Measurements from ENCODE around the gene MAPK12. TPM values are rescaled to one million over a fixed set of nuclear protein-coding genes. Genes with fewer than 3 reads are reported as not detected.

The MAPK12 gene
- total and polyA plus RNA-seq, 10 donors = 3.9 to 11.6 (median 7.9) TPM

DNA sequence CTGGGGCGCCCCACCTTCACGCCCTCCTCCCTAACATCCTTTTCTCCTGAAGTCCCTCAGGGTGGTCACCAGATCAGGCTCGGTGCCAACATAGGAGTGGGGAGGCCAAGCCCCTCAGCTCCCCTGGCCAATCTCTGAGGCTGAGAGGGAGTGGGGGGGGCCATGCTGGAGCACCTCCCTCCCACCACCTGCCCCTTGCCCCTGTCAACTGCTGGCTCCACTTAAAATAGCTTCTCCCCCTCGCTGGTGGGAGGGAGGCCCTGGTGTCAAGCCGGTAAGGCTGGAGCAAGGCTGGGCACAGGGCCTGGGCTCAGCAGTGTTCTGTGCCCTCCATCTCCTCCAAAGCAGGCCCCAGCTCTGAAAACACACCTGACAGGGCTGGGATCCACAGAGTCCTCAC, 41.1 kb upstream of the MAPK12 start:
- Histone ChIP-seq H3K27me3 (replicated peaks in 1 of 7) (peaks cover 0 to 75% (median 9%) of the 10 kb centered on the region in 7 donors), H3K4me3 (peak overlapping the region in 2 of 8 donors; percentile 91), H3K27ac (peak overlapping the region in 7 of 8 donors; percentile 36 to 96 (median 92)), H3K4me1 (peaks cover 78 to 96% (median 95%) of the 10 kb centered on the region in 6 donors), H3K9me3 (no peaks in the 10 kb centered on the region), H3K36me3 (peaks cover 0 to 24% (median 0%) of the 10 kb centered on the region in 6 donors)
- intact Hi-C loops (cut with DNase I; ENCODE audit: low total_unique reads) = no loop called here
- TF ChIP-seq POLR2AphosphoS5 (IDR thresholded peaks at IDR 0.05) (peak in 1 of 3 donors; percentile 6), POLR2A (IDR thresholded peaks at IDR 0.05) (no peak)
- WGBS, 5 donors = 38 to 75% (median 56%) methylated on average over 4 to 5 of the region's 5 CpGs
- no peak for DNase-seq

DNA sequence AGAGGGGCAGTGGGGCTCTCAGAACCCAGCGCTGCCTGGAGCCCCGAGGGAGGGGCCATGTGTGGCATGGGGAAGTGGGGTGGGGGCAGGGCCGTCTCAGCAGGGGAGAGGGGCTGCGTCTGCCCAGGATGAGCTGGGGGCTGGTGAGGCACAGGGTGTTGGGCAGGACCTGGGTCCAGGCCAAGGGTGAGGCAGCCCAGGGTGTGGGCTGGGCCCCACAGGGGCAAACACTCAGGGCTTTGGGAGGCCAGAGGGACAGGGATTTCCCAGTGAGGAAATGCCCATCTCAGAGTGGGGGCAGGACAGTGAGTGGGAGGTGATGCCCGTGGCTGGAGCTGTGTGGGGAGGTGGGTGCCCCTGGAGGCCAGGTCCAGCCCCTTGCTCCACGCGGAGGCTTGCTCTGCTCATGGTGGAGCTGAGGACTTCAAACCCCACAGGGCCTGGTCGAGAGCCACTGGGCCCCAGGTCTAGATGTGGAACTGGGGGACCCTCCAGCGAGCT, 40.6 kb upstream of the MAPK12 start:
- 23 to 53% (median 33%) methylated on average over 7 to 9 of the region's 9 CpGs for WGBS, 5 donors
- DNase-seq = no peak
- peak overlapping the region; percentile 17 to 96 (median 92) for H3K27ac ChIP-seq
- H3K9me3 ChIP-seq = no peaks in the 10 kb centered on the region
- peaks cover 80 to 100% (median 98%) of the 10 kb centered on the region in 6 donors for H3K4me1 ChIP-seq
- TF ChIP-seq POLR2AphosphoS5 (IDR thresholded peaks at IDR 0.05) (peak in 2 of 3 donors; percentile 32 to 43), POLR2A (IDR thresholded peaks at IDR 0.05) (no peak)
- peak overlapping the region in 4 of 8 donors; percentile 3 to 91 (median 50) for H3K4me3 ChIP-seq
- intact Hi-C loops (cut with DNase I; ENCODE audit: low total_unique reads) = no loop called here
- H3K27me3 ChIP-seq (replicated peaks in 1 of 7) = peaks cover 0 to 75% (median 9%) of the 10 kb centered on the region in 7 donors
- peaks cover 0 to 24% (median 0%) of the 10 kb centered on the region in 6 donors for H3K36me3 ChIP-seq

DNA sequence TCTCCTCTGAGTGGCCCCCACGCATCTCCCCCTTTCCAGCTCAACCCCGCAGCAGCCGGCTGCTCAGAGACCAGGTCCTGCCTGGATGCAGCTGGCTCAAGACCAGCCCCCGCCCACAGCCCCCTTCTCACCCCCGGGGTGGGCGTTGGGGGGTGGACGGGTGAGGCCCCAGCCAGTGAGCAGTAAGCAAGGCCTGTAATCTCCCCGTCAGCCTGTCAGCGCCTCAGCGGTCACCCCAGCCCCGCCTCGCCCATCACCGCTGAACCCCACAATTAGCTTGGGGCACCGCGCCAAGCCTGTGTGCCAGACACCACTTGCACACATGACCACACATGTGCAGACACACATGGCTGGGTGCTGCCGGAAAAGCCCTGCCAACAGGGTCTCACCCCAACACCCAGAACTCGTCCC, 40.1 kb upstream of the MAPK12 start:
- Histone ChIP-seq H3K9me3 (no peaks in the 10 kb centered on the region), H3K27me3 (replicated peaks in 1 of 7) (peaks cover 0 to 72% (median 9%) of the 10 kb centered on the region in 7 donors), H3K36me3 (peaks cover 0 to 24% (median 0%) of the 10 kb centered on the region in 6 donors), H3K4me1 (peaks cover 80 to 100% (median 98%) of the 10 kb centered on the region in 6 donors), H3K4me3 (peak overlapping the region in 5 of 8 donors; percentile 3 to 91 (median 30)), H3K27ac (peak overlapping the region; percentile 17 to 96 (median 92))
- DNase-seq = no peak
- TF ChIP-seq POLR2A (IDR thresholded peaks at IDR 0.05) = no peak
- TF ChIP-seq, protein P1, sequence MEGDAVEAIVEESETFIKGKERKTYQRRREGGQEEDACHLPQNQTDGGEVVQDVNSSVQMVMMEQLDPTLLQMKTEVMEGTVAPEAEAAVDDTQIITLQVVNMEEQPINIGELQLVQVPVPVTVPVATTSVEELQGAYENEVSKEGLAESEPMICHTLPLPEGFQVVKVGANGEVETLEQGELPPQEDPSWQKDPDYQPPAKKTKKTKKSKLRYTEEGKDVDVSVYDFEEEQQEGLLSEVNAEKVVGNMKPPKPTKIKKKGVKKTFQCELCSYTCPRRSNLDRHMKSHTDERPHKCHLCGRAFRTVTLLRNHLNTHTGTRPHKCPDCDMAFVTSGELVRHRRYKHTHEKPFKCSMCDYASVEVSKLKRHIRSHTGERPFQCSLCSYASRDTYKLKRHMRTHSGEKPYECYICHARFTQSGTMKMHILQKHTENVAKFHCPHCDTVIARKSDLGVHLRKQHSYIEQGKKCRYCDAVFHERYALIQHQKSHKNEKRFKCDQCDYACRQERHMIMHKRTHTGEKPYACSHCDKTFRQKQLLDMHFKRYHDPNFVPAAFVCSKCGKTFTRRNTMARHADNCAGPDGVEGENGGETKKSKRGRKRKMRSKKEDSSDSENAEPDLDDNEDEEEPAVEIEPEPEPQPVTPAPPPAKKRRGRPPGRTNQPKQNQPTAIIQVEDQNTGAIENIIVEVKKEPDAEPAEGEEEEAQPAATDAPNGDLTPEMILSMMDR (IDR thresholded peaks at IDR 0.05 in 8 of 11, conservative IDR thresholded peaks at IDR 0.05 in 3 of 11) = no peak
- peak in 2 of 3 donors; percentile 35 to 39 for TF ChIP-seq POLR2AphosphoS5 (IDR thresholded peaks at IDR 0.05)
- 25 to 51% (median 45%) methylated on average over 6 to 17 of the region's 17 CpGs for WGBS, 5 donors
- intact Hi-C loops (cut with DNase I; ENCODE audit: low total_unique reads) = no loop called here

DNA sequence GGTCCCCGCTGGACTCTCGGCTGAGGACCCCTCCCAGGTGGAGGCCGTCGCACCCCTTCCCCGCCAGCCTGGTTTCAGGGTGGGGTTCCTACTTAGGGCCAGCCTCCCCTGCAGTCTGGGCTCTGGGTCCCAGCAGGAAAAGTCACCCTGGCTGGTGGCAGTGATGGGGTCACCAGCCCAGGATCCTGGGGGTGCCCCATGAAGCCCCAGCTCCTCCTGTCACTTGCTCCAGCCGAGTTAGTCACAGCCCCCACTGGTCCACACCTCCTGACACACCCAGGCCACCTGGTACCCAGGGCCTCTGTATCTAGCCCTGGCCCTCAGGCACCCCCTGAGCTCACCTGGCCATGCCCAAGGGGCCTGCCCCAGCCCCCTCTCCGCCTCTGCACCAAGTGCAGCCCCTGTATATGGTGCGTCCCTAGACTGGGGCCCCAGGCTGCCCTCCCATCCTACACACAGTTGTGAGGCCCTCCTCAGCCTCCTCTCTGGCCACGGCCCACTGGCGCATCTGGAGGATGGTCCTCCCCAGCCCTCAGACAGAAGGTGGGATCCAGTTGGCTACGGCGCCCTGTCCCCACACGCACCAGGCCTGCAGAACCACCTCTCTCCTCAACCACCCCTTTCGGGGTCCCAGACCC, 39.3 kb upstream of the MAPK12 start:
- WGBS, 5 donors = 54 to 78% (median 74%) methylated on average over 9 to 14 of the region's 14 CpGs
- TF ChIP-seq POLR2AphosphoS5 (IDR thresholded peaks at IDR 0.05) = peak in 1 of 3 donors; percentile 9
- TF ChIP-seq, protein P1 (IDR thresholded peaks at IDR 0.05 in 8 of 11, conservative IDR thresholded peaks at IDR 0.05 in 3 of 11) = no peak
- intact Hi-C loops (cut with DNase I; ENCODE audit: low total_unique reads) = no loop called here
- no peak for DNase-seq
- peaks cover 79 to 100% (median 96%) of the 10 kb centered on the region in 6 donors for H3K4me1 ChIP-seq
- no peaks in the 10 kb centered on the region for H3K9me3 ChIP-seq
- H3K4me3 ChIP-seq = peak overlapping the region in 7 of 8 donors; percentile 30 to 91 (median 33)
- peaks cover 0 to 24% (median 0%) of the 10 kb centered on the region in 6 donors for H3K36me3 ChIP-seq
- peak overlapping the region in 6 of 8 donors; percentile 27 to 96 (median 92) for H3K27ac ChIP-seq
- H3K27me3 ChIP-seq (replicated peaks in 1 of 7) = peaks cover 0 to 63% (median 9%) of the 10 kb centered on the region in 7 donors
